Dorsolateral prefrontal cortex (tissue), 118 donors: Measurements from ENCODE around the gene PUS7. TPM values are rescaled to one million over a fixed set of nuclear protein-coding genes. Genes with fewer than 3 reads are reported as not detected.

Experiments used
- total RNA-seq, 120 experiments: library from RNA; stranded (reverse); gene quantifications; one replicate each; pipeline versions ENCODE4 v1.2.3 to v1.2.4, GENCODE V29; 2022

Gene PUS7
- total RNA-seq, 120 experiments from 2014 or later = 9.3 to 22.2 (median 14.4) TPM

Other genes starting within 250 kb of the PUS7 start
- 100 to 1,000 TPM; 135 to 282 (median 233) TPM for gene SRPK2, start 133.3 kb downstream of the PUS7 start, total RNA-seq
- 10 to 100 TPM; 14.1 to 34.8 (median 22.7) TPM for gene RINT1, start 9.9 kb upstream of the PUS7 start, total RNA-seq
- 1 to 10 TPM in 112 of 120 experiments, under 1 TPM in 7, not detected in 1; 0.68 to 6.1 (median 2.3) TPM for gene EFCAB10, start 59.2 kb upstream of the PUS7 start, total RNA-seq